Measurements from ENCODE around the gene PITPNC1. TPM values are rescaled to one million over a fixed set of nuclear protein-coding genes. Genes with fewer than 3 reads are reported as not detected.

The PITPNC1 gene
- total RNA-seq, 1 donor from 2014 or later, result 39.7 TPM

DNA sequence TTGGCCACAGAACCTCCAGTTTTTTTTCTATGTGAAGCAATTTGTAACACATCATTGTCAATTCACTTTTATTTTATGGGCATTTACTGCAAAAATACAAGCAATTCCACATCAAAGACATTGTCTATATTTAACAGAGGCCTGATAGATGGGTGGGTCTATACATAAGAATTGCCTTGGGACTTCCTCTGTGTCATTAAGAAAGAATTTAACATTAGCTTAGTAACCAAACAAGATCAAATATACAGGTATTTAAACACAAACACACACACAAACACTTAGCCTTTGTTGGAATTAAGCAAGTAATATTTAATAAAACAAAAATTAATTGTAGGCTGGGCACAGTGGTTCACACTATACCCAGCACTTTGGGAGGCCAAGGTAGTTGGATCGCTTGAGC lies 4.3 kb upstream of the PITPNC1 start:
- Mint-ChIP-seq H3K9me3 (ENCODE audit: unreplicated experiment) (no peaks in the 10 kb centered on the region), H3K36me3 (ENCODE audit: low read depth, unreplicated experiment) (no peaks in the 10 kb centered on the region), H3K27me3 (ENCODE audit: unreplicated experiment) (peaks cover 5% of the 10 kb centered on the region), H3K4me1 (ENCODE audit: unreplicated experiment) (peaks cover 22% of the 10 kb centered on the region), H3K27ac (ENCODE audit: unreplicated experiment) (no peak overlapping the region), H3K4me3 (ENCODE audit: unreplicated experiment) (no peak overlapping the region)
- TF ChIP-seq, protein P1, sequence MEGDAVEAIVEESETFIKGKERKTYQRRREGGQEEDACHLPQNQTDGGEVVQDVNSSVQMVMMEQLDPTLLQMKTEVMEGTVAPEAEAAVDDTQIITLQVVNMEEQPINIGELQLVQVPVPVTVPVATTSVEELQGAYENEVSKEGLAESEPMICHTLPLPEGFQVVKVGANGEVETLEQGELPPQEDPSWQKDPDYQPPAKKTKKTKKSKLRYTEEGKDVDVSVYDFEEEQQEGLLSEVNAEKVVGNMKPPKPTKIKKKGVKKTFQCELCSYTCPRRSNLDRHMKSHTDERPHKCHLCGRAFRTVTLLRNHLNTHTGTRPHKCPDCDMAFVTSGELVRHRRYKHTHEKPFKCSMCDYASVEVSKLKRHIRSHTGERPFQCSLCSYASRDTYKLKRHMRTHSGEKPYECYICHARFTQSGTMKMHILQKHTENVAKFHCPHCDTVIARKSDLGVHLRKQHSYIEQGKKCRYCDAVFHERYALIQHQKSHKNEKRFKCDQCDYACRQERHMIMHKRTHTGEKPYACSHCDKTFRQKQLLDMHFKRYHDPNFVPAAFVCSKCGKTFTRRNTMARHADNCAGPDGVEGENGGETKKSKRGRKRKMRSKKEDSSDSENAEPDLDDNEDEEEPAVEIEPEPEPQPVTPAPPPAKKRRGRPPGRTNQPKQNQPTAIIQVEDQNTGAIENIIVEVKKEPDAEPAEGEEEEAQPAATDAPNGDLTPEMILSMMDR (IDR thresholded peaks at IDR 0.05; ENCODE audit: unreplicated experiment), result no peak
- no peak for DNase-seq (ENCODE audit: low spot score)

DNA sequence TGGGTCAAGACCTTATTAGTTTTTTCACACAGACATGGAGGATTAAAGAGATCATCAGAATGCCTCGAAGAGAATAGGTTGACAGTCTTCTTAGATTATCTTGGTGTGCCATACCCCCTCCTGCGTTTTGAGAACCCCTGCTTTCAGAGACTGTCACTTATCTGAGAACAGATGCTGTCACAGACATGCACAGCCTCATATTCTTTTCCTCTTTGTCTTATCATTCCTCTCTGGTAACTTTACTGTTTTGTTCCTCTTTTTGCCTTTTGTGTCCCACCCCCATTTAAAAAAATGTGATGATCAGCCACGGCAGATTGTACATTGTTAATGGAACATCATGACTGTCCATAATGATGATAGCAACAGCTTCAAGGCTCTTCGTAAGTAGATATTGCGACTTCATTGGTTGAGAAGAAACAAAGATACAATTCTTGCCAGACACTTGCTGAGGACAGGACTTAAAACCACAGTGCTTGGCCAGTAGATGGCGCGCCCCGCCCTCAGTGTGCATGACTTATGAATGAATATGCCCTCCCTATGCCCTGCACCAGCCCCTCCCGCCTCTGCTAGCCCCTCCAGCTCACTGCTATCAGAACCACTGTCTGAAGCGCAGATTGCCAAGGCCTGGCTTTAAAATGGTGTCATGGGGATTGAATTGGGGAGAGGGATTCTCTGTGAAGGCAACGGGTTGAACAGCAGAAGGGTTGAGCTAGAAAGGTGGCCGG lies 2.6 kb upstream of the PITPNC1 start:
- H3K4me3 Mint-ChIP-seq (ENCODE audit: unreplicated experiment), result no peak overlapping the region
- peak overlapping the region; percentile 54 for H3K27ac Mint-ChIP-seq (ENCODE audit: unreplicated experiment)
- peaks cover 11% of the 10 kb centered on the region for H3K27me3 Mint-ChIP-seq (ENCODE audit: unreplicated experiment)
- peaks cover 29% of the 10 kb centered on the region for H3K4me1 Mint-ChIP-seq (ENCODE audit: unreplicated experiment)
- TF ChIP-seq, protein P1 (IDR thresholded peaks at IDR 0.05; ENCODE audit: unreplicated experiment), result peak; percentile 48
- H3K36me3 Mint-ChIP-seq (ENCODE audit: low read depth, unreplicated experiment), result peaks cover 5% of the 10 kb centered on the region
- H3K9me3 Mint-ChIP-seq (ENCODE audit: unreplicated experiment), result no peaks in the 10 kb centered on the region
- DNase-seq (ENCODE audit: low spot score), result peak; percentile 88

DNA sequence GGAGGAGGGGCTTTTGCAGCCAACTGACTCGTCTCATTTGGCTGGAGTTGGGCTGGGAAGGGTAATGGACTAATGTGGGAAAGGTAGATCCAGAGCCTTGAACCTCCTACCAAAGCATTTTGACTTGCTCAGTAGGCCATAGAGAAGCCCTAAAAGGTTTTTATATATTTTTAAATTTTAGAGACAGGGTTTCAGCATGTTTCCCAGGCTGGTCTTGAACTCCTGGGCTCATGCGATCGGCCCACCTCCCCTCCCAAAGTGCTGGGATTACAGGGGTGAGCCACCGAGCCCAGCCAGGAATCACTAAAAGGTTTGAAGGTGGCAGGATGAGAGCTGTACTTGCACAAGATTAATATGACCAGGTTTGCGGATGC lies 2.0 kb upstream of the PITPNC1 start:
- Mint-ChIP-seq H3K4me1 (ENCODE audit: unreplicated experiment) (peaks cover 31% of the 10 kb centered on the region), H3K36me3 (ENCODE audit: low read depth, unreplicated experiment) (peaks cover 5% of the 10 kb centered on the region), H3K9me3 (ENCODE audit: unreplicated experiment) (no peaks in the 10 kb centered on the region), H3K27ac (ENCODE audit: unreplicated experiment) (no peak overlapping the region), H3K4me3 (ENCODE audit: unreplicated experiment) (no peak overlapping the region), H3K27me3 (ENCODE audit: unreplicated experiment) (peaks cover 12% of the 10 kb centered on the region)
- TF ChIP-seq, protein P1 (IDR thresholded peaks at IDR 0.05; ENCODE audit: unreplicated experiment), result no peak
- no peak for DNase-seq (ENCODE audit: low spot score)

DNA sequence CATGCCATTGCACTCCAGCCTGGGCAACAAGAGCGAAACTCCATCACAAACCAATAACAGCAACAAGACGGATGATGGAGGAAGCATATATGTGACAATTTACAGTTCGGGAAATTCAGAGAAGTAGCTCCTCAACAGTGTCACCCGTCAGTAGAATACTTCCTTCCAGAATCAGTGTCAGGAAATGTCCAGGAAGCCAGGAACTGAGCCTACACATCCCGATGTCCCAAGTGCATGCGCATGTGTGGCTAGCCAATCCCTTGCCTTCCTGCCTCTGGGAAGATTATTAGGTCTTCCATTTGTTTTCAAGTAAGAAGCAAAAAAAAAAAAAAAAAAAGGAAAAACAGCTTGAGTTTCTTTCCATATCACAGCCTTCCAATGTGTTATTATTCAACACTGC lies 1.4 kb upstream of the PITPNC1 start:
- TF ChIP-seq, protein P1 (IDR thresholded peaks at IDR 0.05; ENCODE audit: unreplicated experiment), result no peak
- Mint-ChIP-seq H3K4me3 (ENCODE audit: unreplicated experiment) (peak overlapping the region; percentile 59), H3K27ac (ENCODE audit: unreplicated experiment) (peak overlapping the region; percentile 24), H3K27me3 (ENCODE audit: unreplicated experiment) (peaks cover 12% of the 10 kb centered on the region), H3K36me3 (ENCODE audit: low read depth, unreplicated experiment) (peaks cover 5% of the 10 kb centered on the region), H3K9me3 (ENCODE audit: unreplicated experiment) (no peaks in the 10 kb centered on the region), H3K4me1 (ENCODE audit: unreplicated experiment) (peaks cover 31% of the 10 kb centered on the region)
- DNase-seq (ENCODE audit: low spot score), result no peak

DNA sequence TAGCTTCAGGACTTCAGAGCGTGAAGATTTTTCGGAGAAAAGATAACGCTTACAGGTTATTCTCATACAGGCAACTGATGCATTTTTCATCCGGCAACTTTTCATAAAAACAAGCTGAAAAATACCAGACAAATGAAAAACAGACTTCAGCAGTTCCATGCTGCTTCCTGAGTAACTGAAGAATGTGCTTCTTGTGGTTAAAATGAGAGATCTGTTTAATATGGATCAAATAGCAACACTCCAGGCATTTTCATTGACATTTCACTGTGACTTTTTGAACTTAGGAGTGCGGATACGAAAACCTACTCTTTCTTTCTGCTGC lies 705 bp upstream of the PITPNC1 start:
- TF ChIP-seq, protein P1 (IDR thresholded peaks at IDR 0.05; ENCODE audit: unreplicated experiment), result no peak
- peak overlapping the region; percentile 93 for H3K27ac Mint-ChIP-seq (ENCODE audit: unreplicated experiment)
- H3K4me3 Mint-ChIP-seq (ENCODE audit: unreplicated experiment), result peak overlapping the region; percentile 95
- H3K9me3 Mint-ChIP-seq (ENCODE audit: unreplicated experiment), result no peaks in the 10 kb centered on the region
- peaks cover 31% of the 10 kb centered on the region for H3K4me1 Mint-ChIP-seq (ENCODE audit: unreplicated experiment)
- no peak for DNase-seq (ENCODE audit: low spot score)
- peaks cover 5% of the 10 kb centered on the region for H3K36me3 Mint-ChIP-seq (ENCODE audit: low read depth, unreplicated experiment)
- H3K27me3 Mint-ChIP-seq (ENCODE audit: unreplicated experiment), result peaks cover 12% of the 10 kb centered on the region
